T-helper 9 cell (primary cell): ENCODE data around the gene MTLN.
A peak's percentile ranks its signal among the peaks of the same experiment; 100 is the strongest.
"Not testable (repeated sequence)": the region's sequence is repeated elsewhere in the genome, so short reads cannot be mapped to it uniquely, and the experiment has no call there.

Source experiments
- DNase-seq: peaks from one replicate; pipeline ENCODE4 v3.0.0-alpha.2; 2020
- total RNA-seq, 2 donors: gene quantifications; one replicate each; lab custom pipeline; 2026; lab: John Stamatoyannopoulos, UW

Gene MTLN
- 4.1 to 10.1 reads per million in 2 donors for total RNA-seq

GRCh38 chr2:110211938-110212858, at the start of gene MTLN:
TSS of gene MTLN (minus strand) at chr2:110212547. CDS start at chr2:110212525, 22 bp downstream.
- peak; percentile 60 for DNase-seq

GRCh38 chr2:110261910-110262309, 49.6 kb upstream of the MTLN start:
- not testable (repeated sequence) for DNase-seq

- not testable (repeated sequence) for DNase-seq
These were observed 35.9 kb upstream of the MTLN start for GRCh38 chr2:110248081-110248795.

- not testable (repeated sequence) for DNase-seq
These were observed 33.4 kb upstream of the MTLN start for GRCh38 chr2:110245488-110246435.

GRCh38 chr2:110243283-110243682, 30.9 kb upstream of the MTLN start:
- not testable (repeated sequence) for DNase-seq

- DNase-seq = not testable (repeated sequence)
These were observed 22.2 kb upstream of the MTLN start for GRCh38 chr2:110234514-110234913.

- DNase-seq = not testable (repeated sequence)
These were observed 17.5 kb upstream of the MTLN start for GRCh38 chr2:110229886-110230285.

- not testable (repeated sequence) for DNase-seq
These were observed 10.3 kb upstream of the MTLN start for GRCh38 chr2:110222626-110223025.

- no peak for DNase-seq
These were observed 9.6 kb upstream of the MTLN start for GRCh38 chr2:110221938-110222337.

GRCh38 chr2:110220190-110220564, 7.8 kb upstream of the MTLN start:
- no peak for DNase-seq

- no peak for DNase-seq
These were observed 7.3 kb upstream of the MTLN start for GRCh38 chr2:110219496-110220189.

- DNase-seq = not testable (repeated sequence)
These were observed 6.5 kb upstream of the MTLN start for GRCh38 chr2:110218889-110219288.

- no peak for DNase-seq
These were observed 4.5 kb upstream of the MTLN start for GRCh38 chr2:110216803-110217202.

- DNase-seq = no peak
These were observed 3.9 kb upstream of the MTLN start for GRCh38 chr2:110216199-110216598.

- DNase-seq = no peak
These were observed 3.3 kb upstream of the MTLN start for GRCh38 chr2:110215566-110216158.

- DNase-seq = no peak
These were observed 2.7 kb upstream of the MTLN start for GRCh38 chr2:110215091-110215490.

GRCh38 chr2:110213522-110213921, 1.2 kb upstream of the MTLN start:
- DNase-seq = not testable (repeated sequence)

- DNase-seq = no peak
These were observed 6.5 kb downstream of the MTLN start for GRCh38 chr2:110205660-110206455.

- DNase-seq = peak; percentile 77
These were observed 7.7 kb downstream of the MTLN start, which contains the start of gene NPHP1 for GRCh38 chr2:110204408-110205385. TSS of gene NPHP1 (minus strand) at chr2:110205013. CDS start at chr2:110204968, 45 bp downstream.
